GM18519 (cell line): ENCODE results near the gene LBP.
"Not testable (repeated sequence)": the region's sequence is repeated elsewhere in the genome, so short reads cannot be mapped to it uniquely, and the experiment has no call there.

ENCODE experiments used
- ATAC-seq: cut with Tn5 transposase; IDR thresholded peaks from one replicate; pipeline ENCODE4 v1.9.1; 2021; ENCODE audit warnings: mild to moderate bottlenecking, moderate library complexity; ENCODE audit not compliant: unreplicated experiment, low FRiP score

Gene LBP

DNA sequence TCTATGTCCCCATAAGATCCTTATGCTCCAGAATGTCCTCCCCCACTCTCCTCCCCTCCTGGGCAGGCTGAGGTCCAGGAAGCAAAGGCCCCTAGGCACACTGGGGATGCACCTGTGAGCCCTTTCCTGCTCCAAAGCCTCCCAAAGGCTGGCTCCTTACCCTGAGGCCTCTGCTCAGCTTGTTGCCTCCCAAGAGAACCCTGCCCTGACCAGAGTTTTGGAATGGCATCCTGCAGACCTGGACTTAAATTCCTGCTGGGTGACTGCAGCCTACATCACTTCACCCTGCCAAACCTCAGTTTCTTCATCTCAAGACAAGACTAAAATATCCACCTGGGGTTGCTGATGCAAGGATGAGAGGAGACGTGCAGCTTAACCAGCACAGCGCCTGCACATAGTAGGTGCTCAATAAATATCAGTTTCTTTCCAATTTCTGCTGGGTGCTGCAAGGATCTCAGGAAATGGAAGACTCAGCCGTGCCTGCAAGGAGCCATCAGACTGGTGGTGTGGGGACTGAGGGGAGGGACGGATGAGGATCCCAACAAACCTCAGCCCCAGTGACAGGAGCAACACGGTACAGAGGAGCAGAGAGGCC lies 2.1 kb upstream of the LBP start:
- ATAC-seq = no peak

DNA sequence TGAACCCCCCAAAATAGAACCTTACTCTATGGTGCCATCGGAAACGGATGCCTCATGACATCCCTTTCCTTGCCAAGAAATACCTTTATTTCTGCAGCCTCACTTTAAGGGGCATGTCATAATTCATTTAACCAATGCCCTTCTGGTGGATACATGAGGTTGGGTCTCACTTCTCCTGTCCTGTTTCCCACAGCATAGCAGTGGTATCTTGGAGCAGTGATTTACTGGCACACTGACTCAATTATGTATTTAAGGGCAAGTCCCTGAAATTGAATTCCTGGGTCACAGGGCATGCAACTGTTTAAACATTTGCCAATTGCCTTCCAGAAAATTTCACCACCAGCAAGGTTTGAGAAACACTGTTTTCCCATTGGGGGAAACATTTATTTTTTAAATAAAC lies 639 bp upstream of the LBP start:
- no peak for ATAC-seq

DNA sequence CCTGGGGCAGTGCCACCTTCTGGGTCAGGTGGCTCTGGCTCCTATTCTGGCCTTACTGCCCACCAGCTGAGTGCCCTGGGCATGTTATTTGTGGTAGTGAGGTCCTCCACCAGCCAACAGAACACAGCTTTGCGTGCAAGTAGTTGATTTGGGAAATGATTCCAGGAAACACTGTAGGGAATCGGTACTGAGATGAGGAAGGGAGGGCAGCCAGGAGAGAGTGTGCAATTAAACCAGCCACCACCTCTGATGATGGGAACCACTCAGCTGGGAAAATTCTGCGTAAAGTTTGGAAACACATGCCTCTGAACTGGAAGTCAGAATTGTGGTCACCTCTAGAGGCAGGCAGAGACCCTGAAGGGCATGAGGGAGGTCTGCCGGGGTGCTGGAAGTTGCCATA lies 459 bp downstream of the LBP start:
- ATAC-seq = no peak

DNA sequence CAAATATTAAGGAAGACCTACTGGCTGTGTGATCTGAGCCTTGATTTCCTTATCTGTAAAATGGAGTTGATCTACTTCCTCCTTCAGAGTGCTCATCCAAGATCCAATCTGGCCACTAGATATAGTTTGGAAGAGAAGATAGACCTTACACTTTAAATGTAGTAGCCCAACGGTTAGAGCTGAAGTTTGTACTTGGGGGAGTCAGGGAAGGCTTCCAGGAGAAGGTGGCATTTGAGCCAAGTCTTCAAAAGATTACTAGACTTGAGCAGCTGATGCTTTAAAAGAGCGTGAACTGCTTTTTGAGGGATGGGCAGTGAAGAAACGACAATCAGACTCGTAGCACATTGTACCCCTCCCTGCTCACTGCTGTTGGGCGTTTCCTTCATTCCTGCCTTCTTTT lies 3.6 kb downstream of the LBP start:
- no peak for ATAC-seq

DNA sequence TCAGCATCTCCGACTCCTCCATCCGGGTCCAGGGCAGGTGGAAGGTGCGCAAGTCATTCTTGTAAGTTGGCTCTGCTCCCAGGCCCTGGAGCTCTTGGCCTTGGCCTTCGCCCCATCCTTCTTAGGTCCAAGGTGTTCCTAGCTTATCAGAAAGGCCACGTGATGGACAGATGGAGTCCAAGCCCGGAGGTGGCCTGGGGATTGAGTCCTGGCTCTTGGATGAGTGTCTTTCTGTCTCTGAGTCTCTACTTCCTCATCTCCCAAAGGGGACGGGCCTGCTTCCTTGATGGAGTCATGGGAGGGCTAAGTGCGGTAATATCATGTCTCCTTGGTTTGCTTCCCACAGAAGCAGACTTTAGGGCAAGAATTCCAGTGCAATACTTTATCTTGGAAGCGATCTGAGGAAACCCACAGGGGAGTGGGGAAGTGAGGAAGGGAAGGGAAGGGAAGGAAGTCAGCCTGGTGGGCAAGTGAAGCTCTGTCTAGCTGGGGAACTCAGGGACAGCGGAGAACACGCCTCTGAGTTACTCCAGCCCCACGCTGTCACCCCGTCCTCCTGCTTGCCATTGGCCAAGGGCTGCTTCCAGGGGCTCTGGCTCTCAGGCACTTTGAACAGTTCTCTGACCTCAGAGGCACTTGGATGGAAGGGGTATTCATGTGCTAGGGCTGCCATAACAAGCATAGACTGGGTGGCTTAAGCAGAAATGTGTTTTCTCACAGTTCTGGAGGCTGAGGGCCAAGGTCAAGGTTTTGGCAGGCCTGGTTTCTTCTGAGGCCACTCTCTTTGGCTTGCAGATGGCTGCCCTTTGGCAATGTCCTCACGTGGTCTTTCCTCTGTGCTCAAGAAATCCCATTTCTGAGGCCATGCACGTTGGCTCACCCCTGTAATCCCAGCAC lies 4.8 kb downstream of the LBP start:
- no peak for ATAC-seq

DNA sequence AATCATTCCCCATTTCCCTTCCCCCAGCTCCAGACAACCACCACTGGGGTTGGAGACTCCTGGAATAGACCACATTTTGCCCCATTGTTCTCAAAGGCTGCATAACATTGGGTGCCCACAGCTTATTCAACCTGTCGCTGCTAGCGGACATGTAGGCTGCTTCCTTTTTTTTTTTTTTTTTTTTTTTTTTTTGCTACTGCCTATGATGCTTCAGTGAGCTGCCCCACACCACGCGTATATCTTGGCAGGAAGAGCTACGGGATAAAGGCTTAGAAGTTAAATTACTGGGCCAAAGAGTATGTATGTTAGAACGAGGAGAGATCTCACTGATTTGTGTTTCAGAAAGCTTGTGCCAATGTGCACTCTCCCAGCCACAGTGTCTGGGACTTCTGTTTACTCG lies 7.0 kb downstream of the LBP start:
- ATAC-seq = no peak

DNA sequence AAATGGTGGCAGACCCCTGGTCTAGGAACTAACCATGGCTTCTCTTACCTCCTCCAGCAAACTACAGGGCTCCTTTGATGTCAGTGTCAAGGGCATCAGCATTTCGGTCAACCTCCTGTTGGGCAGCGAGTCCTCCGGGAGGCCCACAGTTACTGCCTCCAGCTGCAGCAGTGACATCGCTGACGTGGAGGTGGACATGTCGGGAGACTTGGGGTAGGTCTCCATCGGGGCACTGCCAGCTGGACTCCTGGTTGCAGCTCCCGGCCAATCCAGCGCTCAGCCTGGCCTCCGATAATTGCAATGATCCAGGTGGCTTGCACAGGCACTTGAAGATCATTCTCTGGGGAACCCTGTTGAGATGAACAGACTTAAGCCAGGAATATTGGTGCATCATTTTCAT lies 7.9 kb downstream of the LBP start:
- no peak for ATAC-seq

DNA sequence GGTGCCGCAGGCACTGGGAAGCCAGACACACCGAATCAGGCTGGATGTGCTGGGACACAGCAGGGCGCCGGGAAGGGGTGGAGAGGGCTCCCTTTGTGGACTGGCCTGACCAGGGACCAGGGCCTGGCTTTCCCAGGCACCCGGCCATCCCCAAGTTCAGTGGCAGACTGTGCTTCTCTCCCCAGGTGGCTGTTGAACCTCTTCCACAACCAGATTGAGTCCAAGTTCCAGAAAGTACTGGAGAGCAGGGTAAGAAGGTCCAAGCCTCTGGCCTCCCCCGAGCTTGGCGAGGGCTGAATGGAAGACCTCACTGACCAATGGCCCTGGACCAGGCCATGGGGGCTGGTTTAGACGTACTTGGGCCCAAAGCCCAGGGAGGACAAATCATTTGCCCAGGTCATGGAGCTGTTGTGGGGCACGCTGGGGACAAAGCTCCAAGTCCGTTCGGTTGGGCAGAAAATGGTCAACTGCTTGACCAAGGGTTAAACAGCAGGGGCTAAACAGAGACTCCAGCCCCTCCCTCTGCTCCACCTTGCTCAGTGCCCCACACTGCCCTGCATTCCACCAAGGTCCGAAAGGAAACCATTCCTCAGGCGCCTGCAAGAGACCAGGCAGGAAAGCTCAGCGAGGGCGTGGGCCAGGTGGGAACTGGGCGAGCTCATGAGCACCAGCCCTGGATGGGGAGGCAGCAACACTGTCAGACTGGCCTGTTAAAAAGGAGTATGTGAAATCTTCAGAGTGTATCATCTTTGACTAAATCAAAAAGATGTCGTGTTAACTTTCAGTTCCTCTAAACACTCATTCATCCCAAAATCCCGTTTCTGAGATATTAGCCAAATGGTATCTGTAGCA lies 9.1 kb downstream of the LBP start:
- no peak for ATAC-seq

DNA sequence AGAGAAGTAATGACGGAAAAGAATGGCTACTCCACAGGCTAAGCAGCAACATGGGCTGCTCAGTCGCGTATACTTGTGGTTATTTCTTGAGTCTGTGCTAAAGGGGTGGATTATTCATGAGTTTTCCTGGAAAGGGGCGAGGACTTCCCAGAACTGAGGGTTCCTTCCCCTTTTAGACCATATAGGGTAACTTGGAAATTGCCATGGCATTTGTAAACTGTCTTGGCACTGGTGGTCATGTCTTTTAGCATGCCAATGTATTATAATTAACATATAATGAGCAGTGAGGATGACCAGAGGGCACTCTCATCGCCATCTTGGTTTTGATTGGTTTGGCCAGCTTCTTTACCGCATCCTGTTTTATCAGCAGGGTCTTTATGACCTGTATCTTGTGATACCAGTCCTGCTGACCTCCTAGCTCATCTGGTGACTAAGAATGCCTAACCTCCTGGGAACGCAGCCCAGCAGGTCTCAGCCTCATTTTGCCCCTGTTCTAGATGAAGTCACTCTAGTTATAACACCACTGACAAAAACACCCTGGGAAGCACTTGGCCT lies 11.4 kb downstream of the LBP start:
- no peak for ATAC-seq

DNA sequence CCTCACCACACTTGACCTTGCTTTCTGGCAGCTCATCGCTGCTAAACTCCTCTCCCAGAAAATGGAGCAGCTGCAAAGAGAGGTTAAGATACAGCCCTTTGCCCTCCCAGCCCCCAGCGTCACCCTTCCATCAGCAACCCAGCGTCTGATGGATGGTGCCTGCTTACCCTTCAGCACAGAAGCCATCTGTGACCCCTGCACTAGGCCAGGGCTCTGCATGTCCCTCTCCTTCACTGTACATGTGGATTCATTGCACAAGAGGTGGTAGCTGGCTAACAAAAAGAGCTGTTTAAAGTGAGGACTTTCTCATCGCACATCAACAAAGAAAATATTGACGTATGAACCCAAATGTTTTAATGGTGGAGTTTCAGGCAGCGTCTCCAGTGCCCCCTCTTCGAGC lies 12.3 kb downstream of the LBP start:
- no peak for ATAC-seq

DNA sequence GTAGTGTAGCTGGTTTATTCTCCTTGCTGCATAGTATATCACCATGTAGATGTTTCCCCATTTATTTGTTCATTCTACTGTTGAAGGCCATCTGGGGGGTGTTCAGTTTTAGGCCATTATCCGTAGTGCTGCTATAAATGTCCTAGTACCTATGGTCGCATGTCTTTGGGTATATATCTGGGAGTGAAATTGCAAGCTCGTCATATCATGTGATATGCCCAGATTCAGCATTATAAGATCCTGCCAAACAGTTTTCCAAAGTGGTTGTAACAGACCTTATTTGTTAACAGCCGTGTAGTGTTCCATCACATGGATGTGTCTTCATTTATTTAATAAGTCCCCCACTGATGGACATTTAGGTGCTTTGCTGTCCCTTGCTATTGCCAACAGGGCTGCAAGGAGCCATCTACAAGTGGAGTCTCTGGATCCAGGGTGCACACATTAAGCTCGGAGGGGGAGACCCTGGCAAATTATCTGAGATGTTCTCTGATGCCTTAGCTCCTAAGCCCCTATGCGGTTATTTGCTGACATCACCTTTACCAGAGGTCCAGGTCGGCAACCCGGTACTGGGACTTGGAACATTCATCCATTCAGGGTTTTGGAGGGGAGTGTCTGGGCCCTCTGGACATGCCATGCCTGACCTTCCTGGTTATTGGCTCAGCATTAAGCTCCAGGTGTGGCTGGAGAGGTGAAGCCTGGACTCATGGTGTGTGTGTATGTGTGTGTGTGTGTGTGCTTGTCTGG lies 16.9 kb downstream of the LBP start:
- ATAC-seq = no peak

DNA sequence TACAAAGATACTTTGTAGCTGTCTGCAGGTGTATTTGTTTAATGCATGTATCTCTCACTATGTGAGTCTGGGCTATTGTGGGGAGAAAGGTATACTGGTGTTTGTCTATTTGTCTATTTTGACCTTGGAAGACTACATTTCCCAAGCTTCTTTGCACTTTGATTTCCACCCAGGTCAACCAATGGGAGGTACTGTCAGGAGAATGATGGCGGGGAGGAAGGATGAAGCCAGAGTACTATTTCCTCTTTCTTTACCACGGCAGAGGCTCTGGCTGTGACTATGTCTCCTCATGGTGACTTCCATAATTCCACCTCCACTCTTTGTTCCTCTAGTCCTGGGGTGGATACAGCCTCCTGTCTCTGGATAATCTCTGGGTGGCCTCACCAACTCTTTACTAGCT lies 23.1 kb downstream of the LBP start:
- ATAC-seq = no peak

DNA sequence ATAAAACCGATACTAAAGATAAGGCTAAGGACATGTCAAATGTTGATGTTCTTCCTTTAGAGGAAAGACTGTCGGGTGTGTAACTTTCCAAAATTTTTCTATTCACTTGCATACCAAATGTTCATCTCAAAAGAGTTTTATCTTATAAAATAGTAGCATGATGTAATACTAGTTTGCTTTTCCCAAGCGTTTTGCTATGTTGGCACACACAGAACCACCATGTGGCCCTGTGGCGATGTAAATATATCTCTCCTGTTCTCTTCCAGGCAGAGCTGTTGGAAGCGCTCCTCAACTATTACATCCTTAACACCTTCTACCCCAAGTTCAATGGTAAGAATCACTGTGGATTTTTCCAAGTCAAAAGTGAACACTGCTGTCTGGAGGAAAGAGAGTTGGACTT lies 26.5 kb downstream of the LBP start:
- no peak for ATAC-seq

DNA sequence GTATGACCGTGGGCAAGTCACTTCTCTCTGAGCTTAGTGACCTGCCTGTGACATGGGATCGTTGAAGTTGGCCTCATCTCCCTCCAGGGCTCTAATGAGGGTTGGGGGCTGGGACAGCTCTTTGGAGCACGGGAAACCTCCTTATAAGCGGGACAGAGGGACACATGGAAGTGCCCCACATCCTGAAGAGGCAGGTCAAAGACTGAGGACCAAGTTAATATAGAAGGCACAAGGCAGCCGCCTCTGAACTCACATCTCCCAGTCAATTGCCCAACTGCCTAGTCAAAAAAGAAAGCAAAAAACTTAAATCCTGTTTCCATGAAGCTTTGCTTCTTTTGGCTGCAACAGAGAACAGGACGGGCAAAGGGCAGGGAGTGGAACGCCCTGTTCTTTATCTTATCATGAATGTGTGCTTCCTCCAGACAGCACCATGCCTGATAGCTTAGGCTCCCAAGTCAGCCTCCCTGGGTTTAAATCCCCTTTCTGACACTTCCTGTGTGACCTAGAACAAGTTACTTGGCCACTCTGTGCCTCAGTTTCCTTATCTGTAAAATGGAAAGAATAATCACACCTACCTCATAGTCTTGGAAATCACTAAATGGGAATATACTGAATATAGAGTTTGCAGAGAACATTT lies 27.1 kb downstream of the LBP start:
- ATAC-seq = no peak

DNA sequence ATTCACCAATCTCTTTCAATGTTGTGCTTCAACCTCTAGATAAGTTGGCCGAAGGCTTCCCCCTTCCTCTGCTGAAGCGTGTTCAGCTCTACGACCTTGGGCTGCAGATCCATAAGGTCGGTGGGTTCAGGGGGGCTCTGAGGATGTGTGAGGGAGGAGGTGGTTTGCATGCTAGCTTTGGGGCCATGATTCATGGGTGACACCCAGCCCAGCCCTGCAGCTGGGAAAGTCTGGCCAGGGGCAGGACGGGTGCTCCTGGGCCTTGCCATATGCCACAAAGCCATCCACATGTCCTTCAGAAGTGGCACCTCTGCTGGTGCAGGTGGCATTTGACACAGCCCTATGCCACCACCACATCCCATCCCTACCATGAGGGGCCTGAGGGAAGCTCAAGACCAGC lies 27.6 kb downstream of the LBP start:
- no peak for ATAC-seq

DNA sequence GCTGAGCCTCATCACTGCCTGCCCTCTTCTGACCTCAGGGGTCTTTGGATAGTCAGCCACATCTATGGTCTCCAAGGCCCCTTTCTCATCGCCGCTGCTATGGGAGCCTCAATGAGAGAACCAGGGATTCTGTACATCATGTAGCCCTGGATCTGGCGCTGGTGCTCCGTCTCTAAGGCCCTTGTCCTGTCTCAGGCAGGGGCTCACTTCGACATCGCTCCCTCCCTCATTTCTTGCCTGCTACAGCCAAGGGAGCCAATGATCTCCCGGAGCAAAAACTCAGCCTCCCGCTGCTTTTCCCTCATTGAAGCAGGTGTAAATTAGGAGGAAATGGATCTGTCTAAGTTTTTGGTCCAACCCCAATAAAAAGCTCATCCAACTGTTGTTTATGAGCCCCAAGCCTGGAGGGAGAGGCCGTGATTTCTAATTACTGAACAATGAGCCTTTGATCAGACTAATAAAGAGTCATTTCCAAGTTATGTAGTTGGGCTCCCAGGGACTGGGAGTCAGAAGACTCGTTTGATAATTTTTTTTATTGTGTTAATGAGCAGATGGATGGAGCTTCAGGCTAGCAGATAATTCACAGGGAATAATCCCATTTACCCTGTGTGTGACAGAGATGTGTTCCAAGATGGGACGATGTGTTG lies 30.9 kb downstream of the LBP start:
- ATAC-seq = no peak

DNA sequence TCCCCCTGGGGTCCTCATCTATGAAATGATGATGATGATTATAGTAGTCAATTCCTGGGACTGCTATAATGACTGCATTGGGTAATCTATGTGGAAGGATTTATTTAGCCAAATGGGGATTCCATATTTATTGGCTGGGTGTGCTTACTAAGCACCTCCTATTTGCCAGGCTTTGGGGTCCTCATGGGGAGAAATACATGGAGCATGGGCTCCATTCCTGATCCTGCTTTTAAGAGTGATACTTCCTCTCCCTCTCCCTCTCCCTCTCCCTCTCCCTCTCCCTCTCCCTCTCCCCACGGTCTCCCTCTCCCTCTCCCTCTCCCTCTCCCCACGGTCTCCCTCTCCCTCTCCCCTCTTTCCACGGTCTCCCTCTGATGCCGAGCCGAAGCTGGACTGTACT lies 31.6 kb downstream of the LBP start:
- ATAC-seq = not testable (repeated sequence)

DNA sequence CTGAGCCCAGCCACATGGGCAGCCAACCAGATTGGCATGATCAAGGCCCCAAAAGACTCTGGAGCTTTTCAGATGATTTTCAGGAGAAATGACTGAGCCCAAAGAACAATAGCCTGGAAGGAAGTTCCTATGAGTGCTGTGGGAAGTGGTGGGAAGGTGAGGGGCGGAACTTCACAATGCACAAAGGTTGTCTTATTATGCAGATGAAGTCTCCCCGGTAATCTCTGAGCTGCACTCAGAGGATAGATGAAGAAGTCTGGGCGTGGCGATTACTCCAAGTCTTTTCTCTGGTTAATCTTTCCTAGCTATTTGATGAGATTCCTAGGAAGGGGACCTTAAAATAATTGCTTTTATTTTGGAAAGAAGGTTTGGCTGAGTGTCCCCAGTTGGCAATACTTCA lies 36.9 kb downstream of the LBP start:
- no peak for ATAC-seq

DNA sequence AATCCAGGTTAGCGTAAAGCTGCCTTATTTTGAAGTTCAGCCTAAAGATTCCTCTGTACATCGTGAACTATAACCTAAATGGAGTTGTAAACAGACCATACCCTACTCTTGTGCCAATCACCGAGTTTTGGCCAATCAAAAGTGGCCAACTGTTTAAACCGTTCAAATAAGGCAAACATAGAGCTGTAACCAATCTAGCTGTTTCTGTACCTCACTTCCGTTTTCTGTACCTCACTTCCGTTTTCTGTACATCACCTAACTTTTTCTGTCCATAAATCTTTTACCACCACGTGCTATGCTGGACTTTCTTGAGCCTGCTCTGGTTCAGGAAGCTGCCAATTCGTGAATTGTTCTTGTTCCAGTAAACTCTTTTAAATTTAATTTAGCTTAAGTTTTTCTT lies 39.7 kb downstream of the LBP start:
- no peak for ATAC-seq
